OCI-LY1 (cell line): ENCODE measurements around the gene MAD1L1.

Experiments
- H2AFZ ChIP-seq: fragments of 200-600 bp; sonication (generic), shearing (Covaris generic); 2 replicates; pipeline ENCODE4 v1.6.0; 2014; ENCODE audit warnings: antibody characterized with exemption, mild to moderate bottlenecking, low read length
- H3F3A ChIP-seq: fragments of 200-600 bp; sonication (generic), shearing (Covaris generic); 2 replicates; pipeline ENCODE4 v1.6.0; 2014; ENCODE audit warnings: mild to moderate bottlenecking, antibody characterized with exemption, low read length, moderate library complexity; ENCODE audit not compliant: insufficient read depth
- H3K27ac ChIP-seq: fragments of 200-600 bp; sonication (generic); 2 replicates; pipeline ENCODE4 v1.5.1; 2014; ENCODE audit warnings: low read length, mixed run types, mild to moderate bottlenecking, low read depth; ENCODE audit not compliant: poor library complexity, severe bottlenecking
- H3K27me3 ChIP-seq: fragments of 200-600 bp; sonication (generic); 2 replicates; pipeline ENCODE4 v1.6.0; 2014; ENCODE audit warnings: antibody characterized with exemption, mild to moderate bottlenecking, low read length, moderate library complexity; ENCODE audit not compliant: insufficient read depth
- H3K36me3 ChIP-seq: fragments of 200-600 bp; sonication (generic); 2 replicates; pipeline ENCODE4 v1.6.1; 2014; ENCODE audit warnings: mild to moderate bottlenecking, antibody characterized with exemption, low read length, moderate library complexity, mixed read lengths; ENCODE audit not compliant: insufficient read depth
- H3K4me1 ChIP-seq: fragments of 200-600 bp; sonication (generic); 2 replicates; pipeline ENCODE4 v1.5.1; 2014; ENCODE audit warnings: mild to moderate bottlenecking, low read length, moderate library complexity; ENCODE audit not compliant: insufficient read depth, severe bottlenecking
- H3K4me2 ChIP-seq: fragments of 200-600 bp; sonication (generic), shearing (Covaris generic); 2 replicates; pipeline ENCODE4 v1.6.1; 2014; ENCODE audit warnings: low read length
- H3K4me3 ChIP-seq: fragments of 200-600 bp; sonication (generic); 2 replicates; pipeline ENCODE4 v1.5.1; 2014; ENCODE audit warnings: low read length, low read depth, mild to moderate bottlenecking, mixed read lengths; ENCODE audit not compliant: poor library complexity, severe bottlenecking
- H3K79me2 ChIP-seq: fragments of 200-600 bp; shearing (Covaris generic); 2 replicates; pipeline ENCODE4 v1.6.1; 2016; ENCODE audit warnings: mixed run types, low read length, mixed read lengths; ENCODE audit not compliant: insufficient read depth
- H3K9ac ChIP-seq: fragments of 200-600 bp; sonication (generic), shearing (Covaris generic); 2 replicates; pipeline ENCODE4 v1.6.1; 2014; ENCODE audit warnings: mild to moderate bottlenecking, low read length, mixed read lengths
- H3K9me2 ChIP-seq: fragments of 200-600 bp; sonication (generic), shearing (Covaris generic); 2 replicates; pipeline ENCODE4 v1.6.1; 2014; ENCODE audit warnings: low read depth, mild to moderate bottlenecking, low read length, mixed read lengths
- H3K9me3 ChIP-seq: fragments of 200-600 bp; shearing (Covaris generic); 2 replicates; pipeline ENCODE4 v1.6.1; 2014; ENCODE audit warnings: low read length, mixed read lengths
- H4K20me1 ChIP-seq: fragments of 200-600 bp; sonication (generic), shearing (Covaris generic); 2 replicates; pipeline ENCODE4 v1.6.0; 2016; ENCODE audit warnings: mild to moderate bottlenecking, low read length; ENCODE audit not compliant: insufficient read depth
- EZH2 ChIP-seq: fragments of 200-600 bp; sonication (generic), shearing (Covaris generic); IDR thresholded peaks from 2 replicates; pipeline ENCODE4 v1.8.0; 2017; ENCODE audit warnings: borderline replicate concordance, mixed run types, mild to moderate bottlenecking, antibody characterized with exemption, low read length, moderate library complexity, mixed read lengths
- TF ChIP-seq, protein P1 (sequence below): fragments of 200-600 bp; sonication (generic), shearing (Covaris generic); IDR thresholded peaks from 2 replicates; pipeline ENCODE4 v1.5.1; 2017; ENCODE audit warnings: mild to moderate bottlenecking, antibody characterized with exemption, low read length, moderate library complexity, mixed read lengths

Gene MAD1L1

DNA sequence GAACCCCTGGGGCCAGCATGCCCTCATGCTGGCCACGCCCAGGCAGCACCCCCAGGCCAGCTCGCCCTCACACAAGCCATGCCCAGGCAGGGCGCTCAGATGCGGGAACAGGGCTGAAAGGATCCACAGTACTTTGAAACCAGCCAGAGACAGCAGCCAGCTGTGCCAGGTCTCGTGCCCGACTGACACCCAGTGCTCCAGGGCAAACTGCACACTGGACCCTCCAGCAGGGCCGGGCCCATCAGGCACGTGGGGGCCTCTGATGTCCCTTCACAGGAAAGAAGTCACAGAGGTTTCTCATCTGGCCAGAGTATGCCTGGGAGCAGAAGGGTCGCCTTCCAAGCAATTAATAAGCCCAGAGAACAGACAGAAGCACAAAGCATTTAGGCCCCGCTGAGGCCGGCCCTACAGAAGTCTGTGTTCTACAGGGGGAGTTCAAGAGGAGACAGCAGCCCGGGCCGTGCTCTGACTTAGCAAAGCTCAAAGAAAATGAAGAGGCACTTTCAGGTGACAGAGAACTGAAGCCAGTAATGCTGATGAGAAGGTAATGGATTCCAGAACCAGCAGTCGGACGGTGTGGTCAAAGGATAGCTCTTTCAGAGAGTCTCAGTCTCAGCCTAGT is 21.4 kb downstream of the MAD1L1 start:
- Histone ChIP-seq H3K36me3 (peaks cover 78% of the 10 kb centered on the region), H3K79me2 (no peaks in the 10 kb centered on the region), H3K27ac (no peak overlapping the region), H3K9me3 (no peaks in the 10 kb centered on the region), H3K4me2 (no peak overlapping the region), H3K4me1 (peaks cover 4% of the 10 kb centered on the region), H2AFZ (no peak overlapping the region), H3K9ac (no peak overlapping the region), H3K9me2 (no peaks in the 10 kb centered on the region), H3K4me3 (no peak overlapping the region), H3F3A (no peaks in the 10 kb centered on the region), H3K27me3 (no peaks in the 10 kb centered on the region), H4K20me1 (no peaks in the 10 kb centered on the region)
- no peak for TF ChIP-seq EZH2
- TF ChIP-seq, protein P1, sequence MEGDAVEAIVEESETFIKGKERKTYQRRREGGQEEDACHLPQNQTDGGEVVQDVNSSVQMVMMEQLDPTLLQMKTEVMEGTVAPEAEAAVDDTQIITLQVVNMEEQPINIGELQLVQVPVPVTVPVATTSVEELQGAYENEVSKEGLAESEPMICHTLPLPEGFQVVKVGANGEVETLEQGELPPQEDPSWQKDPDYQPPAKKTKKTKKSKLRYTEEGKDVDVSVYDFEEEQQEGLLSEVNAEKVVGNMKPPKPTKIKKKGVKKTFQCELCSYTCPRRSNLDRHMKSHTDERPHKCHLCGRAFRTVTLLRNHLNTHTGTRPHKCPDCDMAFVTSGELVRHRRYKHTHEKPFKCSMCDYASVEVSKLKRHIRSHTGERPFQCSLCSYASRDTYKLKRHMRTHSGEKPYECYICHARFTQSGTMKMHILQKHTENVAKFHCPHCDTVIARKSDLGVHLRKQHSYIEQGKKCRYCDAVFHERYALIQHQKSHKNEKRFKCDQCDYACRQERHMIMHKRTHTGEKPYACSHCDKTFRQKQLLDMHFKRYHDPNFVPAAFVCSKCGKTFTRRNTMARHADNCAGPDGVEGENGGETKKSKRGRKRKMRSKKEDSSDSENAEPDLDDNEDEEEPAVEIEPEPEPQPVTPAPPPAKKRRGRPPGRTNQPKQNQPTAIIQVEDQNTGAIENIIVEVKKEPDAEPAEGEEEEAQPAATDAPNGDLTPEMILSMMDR: no peak

DNA sequence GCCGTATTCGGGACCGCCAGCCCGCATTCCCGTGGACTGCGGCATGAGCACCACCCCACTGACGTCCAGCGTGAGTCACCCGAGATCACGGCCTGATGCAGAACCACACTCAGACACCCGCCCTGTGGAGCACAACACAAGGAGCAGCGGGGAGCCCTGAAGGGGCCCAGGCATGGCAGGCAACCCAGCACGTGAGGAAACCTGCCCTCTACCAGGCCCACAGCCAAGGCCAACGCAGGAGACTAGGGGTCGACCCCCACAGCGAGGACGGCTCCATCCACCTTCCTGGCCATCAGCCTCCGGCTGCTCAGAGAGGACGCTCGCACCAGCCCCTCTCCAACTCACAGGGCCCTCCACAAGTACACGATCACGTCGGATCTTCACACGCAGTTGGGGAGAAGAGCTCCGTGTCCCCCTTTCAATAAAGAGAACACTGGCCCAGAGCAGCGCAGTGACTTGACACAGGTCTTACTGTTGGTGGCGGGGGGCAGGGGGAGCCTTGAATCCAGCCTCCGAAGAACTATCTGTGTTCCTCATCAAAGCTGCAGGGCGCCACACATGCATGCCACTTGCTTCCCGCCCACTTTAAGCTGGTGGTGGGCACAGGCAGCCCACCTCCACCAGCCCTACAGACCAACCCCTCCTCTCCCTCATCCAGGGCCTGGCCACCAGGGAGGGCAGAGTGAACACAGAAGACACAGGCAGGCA is 22.0 kb downstream of the MAD1L1 start:
- Histone ChIP-seq H3K27ac (no peak overlapping the region), H3K9me3 (no peaks in the 10 kb centered on the region), H3K27me3 (no peaks in the 10 kb centered on the region), H4K20me1 (no peaks in the 10 kb centered on the region), H2AFZ (no peak overlapping the region), H3K79me2 (no peaks in the 10 kb centered on the region), H3F3A (no peaks in the 10 kb centered on the region), H3K9me2 (no peaks in the 10 kb centered on the region), H3K9ac (no peak overlapping the region), H3K4me3 (no peak overlapping the region), H3K4me1 (peaks cover 4% of the 10 kb centered on the region), H3K4me2 (no peak overlapping the region), H3K36me3 (peaks cover 74% of the 10 kb centered on the region)
- TF ChIP-seq EZH2: no peak
- TF ChIP-seq, protein P1: no peak

DNA sequence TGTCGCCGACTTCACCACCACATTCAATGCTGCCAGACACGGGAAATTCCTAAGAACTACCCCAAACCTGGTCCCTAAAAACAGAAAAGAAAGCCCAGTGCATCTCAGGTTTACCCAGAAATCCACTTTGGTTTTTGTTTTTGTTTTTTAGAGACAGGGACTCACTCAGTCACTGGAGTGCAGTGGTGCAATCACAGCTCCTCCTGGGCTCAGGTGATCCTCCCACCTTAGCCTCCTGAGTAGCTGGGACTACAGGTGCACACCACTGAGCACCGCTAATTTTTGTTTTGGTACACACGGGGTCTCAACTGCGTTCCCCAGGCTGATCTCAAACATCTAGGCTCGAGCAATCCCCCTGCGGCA is 22.8 kb downstream of the MAD1L1 start:
- Histone ChIP-seq H3K9me2 (no peaks in the 10 kb centered on the region), H3K27me3 (no peaks in the 10 kb centered on the region), H3K4me3 (no peak overlapping the region), H3K9me3 (no peaks in the 10 kb centered on the region), H3K9ac (no peak overlapping the region), H3K4me1 (peaks cover 4% of the 10 kb centered on the region), H3K27ac (no peak overlapping the region), H2AFZ (no peak overlapping the region), H3F3A (no peaks in the 10 kb centered on the region), H4K20me1 (no peaks in the 10 kb centered on the region), H3K36me3 (peaks cover 69% of the 10 kb centered on the region), H3K79me2 (no peaks in the 10 kb centered on the region), H3K4me2 (no peak overlapping the region)
- TF ChIP-seq EZH2: no peak
- TF ChIP-seq, protein P1: no peak
